ENCODE results near the gene APMAP. TPM values are rescaled to one million over a fixed set of nuclear protein-coding genes. Genes with fewer than 3 reads are reported as not detected.

APMAP gene
- total and polyA plus RNA-seq, 4 donors: 132 to 378 (median 234) TPM

- Histone ChIP-seq H3K4me1 (ENCODE audit: control insufficient read depth in 4 of 4, insufficient read depth in 4 of 4, low read length in 3 of 4) (peaks cover 12 to 73% (median 58%) of the 10 kb centered on the region in 4 donors), H3K27me3 (ENCODE audit: control insufficient read depth in 4 of 4, insufficient read depth in 4 of 4, low read length in 3 of 4) (no peaks in the 10 kb centered on the region), H3K27ac (ENCODE audit: low read depth in 1 of 2, low read length in 2 of 2) (no peak overlapping the region), H3K4me3 (ENCODE audit: low read depth in 1 of 3, low read length in 3 of 3) (no peak overlapping the region), H3K9me3 (ENCODE audit: control insufficient read depth in 4 of 4, low read length in 3 of 4) (no peaks in the 10 kb centered on the region), H3K9ac (ENCODE audit: low read depth in 1 of 2, low read length in 2 of 2) (no peak overlapping the region), H3K36me3 (ENCODE audit: control insufficient read depth in 4 of 4, insufficient read depth in 3 of 4, low read depth in 1 of 4, low read length in 3 of 4) (peaks cover 8 to 44% (median 28%) of the 10 kb centered on the region in 4 donors)
- TF ChIP-seq HNF4A (conservative IDR thresholded peaks at IDR 0.05): no peak
- no peak for TF ChIP-seq NR2F2 (IDR thresholded peaks at IDR 0.05)
- no peak for TF ChIP-seq YY1 (IDR thresholded peaks at IDR 0.05)
- TF ChIP-seq RXRA (IDR thresholded peaks at IDR 0.05): no peak
- no peak for TF ChIP-seq TAF1 (conservative IDR thresholded peaks at IDR 0.05)
- TF ChIP-seq MAX (IDR thresholded peaks at IDR 0.05): no peak
- no peak for TF ChIP-seq REST (IDR thresholded peaks at IDR 0.05)
- TF ChIP-seq FOXA2 (IDR thresholded peaks at IDR 0.05): no peak
- no peak for TF ChIP-seq RAD21 (IDR thresholded peaks at IDR 0.05)
- TF ChIP-seq ATF3 (IDR thresholded peaks at IDR 0.05): no peak
- no peak for TF ChIP-seq CTCF (IDR thresholded peaks at IDR 0.05; ENCODE audit: low read depth, low read length, missing input control)
- no peak for TF ChIP-seq FOXA1 (IDR thresholded peaks at IDR 0.05)
- no peak for TF ChIP-seq HNF4G (IDR thresholded peaks at IDR 0.05)
- no peak for TF ChIP-seq GABPA (IDR thresholded peaks at IDR 0.05 in 1 of 2, conservative IDR thresholded peaks at IDR 0.05 in 1 of 2)
- TF ChIP-seq EGR1 (IDR thresholded peaks at IDR 0.05; ENCODE audit: low read depth in 2 of 2): no peak
- peak; percentile 9 for DNase-seq (ENCODE audit: low spot score)
- WGBS: 97% methylated on average over 34 of the region's 34 CpGs
These were observed 12.1 kb downstream of the APMAP start for GRCh38 chr20:24980291-24981053.

Data from liver (tissue), 9 donors.